H1 (cell line): Measurements from ENCODE around the gene KRT37. TPM values are rescaled to one million over a fixed set of nuclear protein-coding genes. Genes with fewer than 3 reads are reported as not detected.

Source experiments
- CTBP2 ChIP-seq: IDR thresholded peaks from 2 replicates; pipeline ENCODE4 v1.7.0; 2011; ENCODE audit warnings: borderline replicate concordance, mild to moderate bottlenecking, moderate library complexity, mixed read lengths, low read length; ENCODE audit not compliant: insufficient read depth, insufficient read length
- FOSL1 ChIP-seq: IDR thresholded peaks from 2 replicates; pipeline ENCODE4 v1.6.1; 2011; ENCODE audit warnings: mild to moderate bottlenecking, low read depth, low read length, moderate library complexity; ENCODE audit not compliant: insufficient read depth
- GABPA ChIP-seq: IDR thresholded peaks from 2 replicates; pipeline ENCODE4 v1.6.1; 2011; ENCODE audit warnings: mild to moderate bottlenecking, low read length, moderate library complexity, borderline replicate concordance; ENCODE audit not compliant: insufficient read depth
- HDAC6 ChIP-seq: IDR thresholded peaks from one replicate; pipeline ENCODE4 v1.7.1; 2012; ENCODE audit warnings: low read depth, mild to moderate bottlenecking, inconsistent platforms, low read length, moderate library complexity
- TAF1 ChIP-seq: IDR thresholded peaks from 2 replicates; pipeline ENCODE4 v1.6.1; 2011; ENCODE audit warnings: mild to moderate bottlenecking, low read depth, low read length
- polyA plus RNA-seq, 7 experiments: library from polyadenylated mRNA; depleted of rRNA in 3 of 7; stranded (reverse) in 5 of 7; unstranded in 2 of 7; fragments of >200 nt in 5 of 7; fragments of 200-250 nt in 2 of 7; gene quantifications; 1 replicate in 5 of 7; 2 replicates in 1 of 7; 4 replicates in 1 of 7; pipeline versions ENCODE4 v1.2.1 to v1.2.3, GENCODE V29; 2011 to 2013; ENCODE audit warnings: missing spikeins in 2 of 7, mixed read lengths in 2 of 7
- total RNA-seq: library from RNA; stranded (reverse); fragmentation: NEBNext Ultra II Directional; extraction: Animal tissue kit (Norgen Biotek cat#: 25700); gene quantifications from 2 replicates; pipeline ENCODE4 v1.2.1, GENCODE V29; 2021
- TF ChIP-seq, protein P1 (sequence below): IDR thresholded peaks from 2 replicates; pipeline ENCODE4 v1.6.1; 2012; ENCODE audit warnings: low read length, inconsistent platforms

Gene KRT37
- total and polyA plus RNA-seq, 2 of the 8 experiments (the other 6 are each of a cell fraction or from before 2014, with no cell fraction given), result not detected

GRCh38 chr17:41404024-41404671 is 20.2 kb downstream of the KRT37 start (continued):
- TF ChIP-seq, protein P1, sequence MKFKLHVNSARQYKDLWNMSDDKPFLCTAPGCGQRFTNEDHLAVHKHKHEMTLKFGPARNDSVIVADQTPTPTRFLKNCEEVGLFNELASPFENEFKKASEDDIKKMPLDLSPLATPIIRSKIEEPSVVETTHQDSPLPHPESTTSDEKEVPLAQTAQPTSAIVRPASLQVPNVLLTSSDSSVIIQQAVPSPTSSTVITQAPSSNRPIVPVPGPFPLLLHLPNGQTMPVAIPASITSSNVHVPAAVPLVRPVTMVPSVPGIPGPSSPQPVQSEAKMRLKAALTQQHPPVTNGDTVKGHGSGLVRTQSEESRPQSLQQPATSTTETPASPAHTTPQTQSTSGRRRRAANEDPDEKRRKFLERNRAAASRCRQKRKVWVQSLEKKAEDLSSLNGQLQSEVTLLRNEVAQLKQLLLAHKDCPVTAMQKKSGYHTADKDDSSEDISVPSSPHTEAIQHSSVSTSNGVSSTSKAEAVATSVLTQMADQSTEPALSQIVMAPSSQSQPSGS, result no peak
- TF ChIP-seq HDAC6, result no peak
- no peak for TF ChIP-seq GABPA
- no peak for TF ChIP-seq TAF1
- no peak for TF ChIP-seq FOSL1
- no peak for TF ChIP-seq CTBP2
- TF ChIP-seq, all 59 proteins: peak for 0
